Lung (tissue), 12 donors: ENCODE measurements around the gene ZNF764. TPM values are rescaled to one million over a fixed set of nuclear protein-coding genes. Genes with fewer than 3 reads are reported as not detected.
A peak's percentile ranks its signal among the peaks of the same experiment; 100 is the strongest.

Experiments
- ATAC-seq: fragments of 200-7000 bp; cut with Tn5 transposase; one replicate; pipeline ENCODE4 v1.9.1; 2020; ENCODE audit warnings: moderate number of reproducible peaks; ENCODE audit not compliant: insufficient read depth, low FRiP score
- DNase-seq, 3 donors: peaks; one replicate each; pipeline ENCODE4 v3.0.0-alpha.2; 2013 to 2017
- H3K27ac ChIP-seq, 2 donors: one replicate each; pipeline ENCODE4 v1.5.1; 2013; ENCODE audit warnings: mild to moderate bottlenecking in 2 of 2, moderate library complexity in 2 of 2, control low read depth in 1 of 2, inconsistent platforms in 1 of 2, low read depth in 1 of 2, low read length in 1 of 2
- H3K27me3 ChIP-seq, 3 donors: one replicate each; pipeline ENCODE4 v1.5.1; 2013; ENCODE audit warnings: low read length in 2 of 3; ENCODE audit not compliant: control insufficient read depth in 3 of 3, insufficient read depth in 3 of 3
- H3K36me3 ChIP-seq, 4 donors: one replicate each; pipeline ENCODE4 v1.5.1; 2013; ENCODE audit warnings: low read length in 4 of 4, mild to moderate bottlenecking in 1 of 4, moderate library complexity in 1 of 4; ENCODE audit not compliant: control insufficient read depth in 4 of 4, insufficient read depth in 4 of 4
- H3K4me1 ChIP-seq, 5 donors: one replicate each; pipeline ENCODE4 v1.5.1; 2013; ENCODE audit warnings: low read length in 5 of 5, mild to moderate bottlenecking in 2 of 5, moderate library complexity in 1 of 5; ENCODE audit not compliant: control insufficient read depth in 5 of 5, insufficient read depth in 5 of 5
- H3K4me3 ChIP-seq: one replicate; pipeline ENCODE4 v1.5.1; 2013; ENCODE audit warnings: mild to moderate bottlenecking, control low read depth, moderate library complexity
- H3K9ac ChIP-seq, 2 donors: one replicate each; pipeline ENCODE4 v1.5.1; 2013; ENCODE audit warnings: low read length in 2 of 2, control low read depth in 1 of 2; ENCODE audit not compliant: insufficient read depth in 1 of 2
- H3K9me3 ChIP-seq, 4 donors: one replicate each; pipeline ENCODE4 v1.5.1; 2013; ENCODE audit warnings: low read length in 3 of 4, mild to moderate bottlenecking in 1 of 4, moderate library complexity in 1 of 4; ENCODE audit not compliant: control insufficient read depth in 4 of 4, insufficient read depth in 3 of 4
- CTCF ChIP-seq: IDR thresholded peaks from 2 replicates; pipeline ENCODE4 v1.5.1; 2012; ENCODE audit warnings: mild to moderate bottlenecking; ENCODE audit errors: control extremely low read depth, extremely low read depth
- WGBS, 2 donors: extraction: QIAGEN DNeasy Blood & Tissue Kit; methylation state at CpG; one replicate each; pipeline ENCODE4 v1.1.7; 2013; 5-methylcytosine and 5-hydroxymethylcytosine counted together
- polyA plus RNA-seq, 2 donors: library from polyadenylated mRNA; stranded (reverse); fragments of 200-250 nt; gene quantifications; one replicate each; pipeline ENCODE4 v1.2.1, GENCODE V29; 2013
- total RNA-seq, 2 donors: library from RNA; depleted of rRNA in 1 of 2; stranded (reverse); fragments of >200 nt in 1 of 2; gene quantifications; one replicate each; pipeline ENCODE4 v1.2.1, GENCODE V29; 2014 to 2021
- donor health status: control.
- donor health status: control.
- donor health status: Bipolar disorder and iron deficiency.
- donor health status: healthy.
- donor health status: DM: yes; HTN: yes; CAD: no.

Gene ZNF764
- total and polyA plus RNA-seq, 4 donors: 4.9 to 12.6 (median 8.3) TPM

- H3K27ac ChIP-seq: peak overlapping the region; percentile 85 to 98
These were observed 22.9 kb downstream of the ZNF764 start for GRCh38 chr16:30535106-30535776.

GRCh38 chr16:30534368-30535105, 23.6 kb downstream of the ZNF764 start, which contains the start of gene ZNF747:
TSS of gene ZNF747 (minus strand) at chr16:30534858. CDS start at chr16:30534679, 179 bp downstream.
- H3K4me1 ChIP-seq: peaks cover 0 to 25% (median 0%) of the 10 kb centered on the region in 5 donors

More at GRCh38 chr16:30535106-30535776, 22.9 kb downstream of the ZNF764 start:
- ATAC-seq (no peak), DNase-seq (no peak)
- Histone ChIP-seq H3K9ac (peak overlapping the region; percentile 75 to 90), H3K36me3 (peaks cover 0 to 10% (median 3%) of the 10 kb centered on the region in 4 donors), H3K27me3 (no peaks in the 10 kb centered on the region), H3K4me3 (peak overlapping the region; percentile 88), H3K9me3 (no peaks in the 10 kb centered on the region), H3K4me1 (peaks cover 0 to 25% (median 0%) of the 10 kb centered on the region in 5 donors)
- WGBS, 2 donors: 3% methylated on average over 18 of the region's 18 CpGs
- TF ChIP-seq CTCF: no peak

GRCh38 chr16:30533748-30534367, 24.3 kb downstream of the ZNF764 start:
- WGBS, 2 donors: 16 to 20% methylated on average over 29 of the region's 29 CpGs
- ATAC-seq (no peak), DNase-seq (no peak)
- Histone ChIP-seq H3K27me3 (no peaks in the 10 kb centered on the region), H3K9ac (peak overlapping the region; percentile 46 to 73), H3K4me3 (peak overlapping the region; percentile 88), H3K27ac (peak overlapping the region; percentile 85 to 98), H3K4me1 (peaks cover 0 to 25% (median 0%) of the 10 kb centered on the region in 5 donors), H3K9me3 (no peaks in the 10 kb centered on the region), H3K36me3 (peaks cover 0 to 10% (median 3%) of the 10 kb centered on the region in 4 donors)
- TF ChIP-seq CTCF: no peak

More at GRCh38 chr16:30534368-30535105, 23.6 kb downstream of the ZNF764 start, which contains the start of gene ZNF747:
- no peaks in the 10 kb centered on the region for H3K27me3 ChIP-seq
- peak; percentile 91 to 95 (median 93) for DNase-seq
- peak; percentile 0 for TF ChIP-seq CTCF
- no peaks in the 10 kb centered on the region for H3K9me3 ChIP-seq
- WGBS, 2 donors: 1% methylated on average over 57 to 70 of the region's 70 CpGs
- ATAC-seq: peak; percentile 85
- H3K9ac ChIP-seq: peak within 1 kb of the TSS; percentile 75 to 90
- H3K27ac ChIP-seq: peak within 1 kb of the TSS; percentile 85 to 98
- H3K36me3 ChIP-seq: peaks cover 0 to 10% (median 3%) of the 10 kb centered on the region in 4 donors
- H3K4me3 ChIP-seq: peak within 1 kb of the TSS; percentile 88
